GM12878 (cell line): Measurements from ENCODE around the gene YJU2. TPM values are rescaled to one million over a fixed set of nuclear protein-coding genes. Genes with fewer than 3 reads are reported as not detected.
A peak's percentile ranks its signal among the peaks of the same experiment; 100 is the strongest.
"Not testable (repeated sequence)": the region's sequence is repeated elsewhere in the genome, so short reads cannot be mapped to it uniquely, and the experiment has no call there.

Source experiments
- ATAC-seq: fragments of 200-7000 bp; cut with Tn5 transposase; 3 replicates; pipeline ENCODE4 v1.9.1; 2020; ENCODE audit warnings: mild to moderate bottlenecking, moderate library complexity
- BruUV-seq: library from RNA; stranded (reverse); fragments of 400-500 nt; replicated peaks from 2 replicates; lab custom pipeline; 2021; lab: Mats Ljungman, UMichigan
- CTCF ChIA-PET: fragments of 300-600 bp; sonication (Branson Sonifier 250); formaldehyde crosslinking; extraction: SDS; loops from one replicate; lab custom pipeline; 2021; ENCODE audit warnings: inconsistent platforms; lab: Yijun Ruan, JAX
- POLR2A ChIA-PET: fragments of 350-600 bp; formaldehyde crosslinking; extraction: SDS; loops from one replicate; lab custom pipeline; 2021; ENCODE audit warnings: inconsistent platforms; lab: Charles Lee
- RAD21 ChIA-PET: fragments of 300-600 bp; sonication (Branson Sonifier 250); formaldehyde crosslinking; loops from one replicate; lab custom pipeline; 2023; ENCODE audit warnings: antibody characterized with exemption; ENCODE audit not compliant: unreplicated experiment; lab: Charles Lee
- SMC1A ChIA-PET: fragments of 300-600 bp; sonication (Branson Sonifier 250); formaldehyde crosslinking; loops from one replicate; lab custom pipeline; 2023; ENCODE audit not compliant: unreplicated experiment, uncharacterized antibody; lab: Charles Lee
- DNase-seq: peaks from one replicate; pipeline ENCODE4 v3.0.0-alpha.2; 2011; ENCODE audit warnings: low read depth, low spot score
- FAIRE-seq: peaks from 3 replicates; lab custom pipeline; 2011; peaks lifted over from hg19 to GRCh38; lab: Jason Lieb, UNC
- H2AFZ ChIP-seq: 2 replicates; pipeline ENCODE4 v1.6.0; 2011; ENCODE audit warnings: low read depth, low read length, control low read depth; ENCODE audit not compliant: control insufficient read depth
- H3K27ac ChIP-seq: 2 replicates; pipeline ENCODE4 v1.5.1; 2011; ENCODE audit warnings: control low read depth; ENCODE audit not compliant: control insufficient read depth, insufficient read depth
- H3K27me3 ChIP-seq, 2 experiments: replicated peaks in 1 of 2; 2 replicates each; pipeline versions ENCODE4 v1.6.0 to v1.6.1; 2011; ENCODE audit warnings: low read length in 1 of 2; ENCODE audit not compliant: control insufficient read depth in 2 of 2, insufficient read depth in 2 of 2
- H3K36me3 ChIP-seq, 2 experiments: 2 replicates each; pipeline ENCODE4 v1.5.1; 2011; ENCODE audit warnings: low read length in 1 of 2; ENCODE audit not compliant: control insufficient read depth in 2 of 2, insufficient read depth in 2 of 2
- H3K4me1 ChIP-seq: 2 replicates; pipeline ENCODE4 v1.6.1; 2011; ENCODE audit warnings: mild to moderate bottlenecking, low read length, moderate library complexity, mixed read lengths; ENCODE audit not compliant: control insufficient read depth, insufficient read depth
- H3K4me2 ChIP-seq: 2 replicates; pipeline ENCODE4 v1.6.0; 2011; ENCODE audit warnings: control low read depth; ENCODE audit not compliant: control insufficient read depth, insufficient read depth
- H3K4me3 ChIP-seq: fragments of 200-600 bp; sonication (generic); 2 replicates; pipeline ENCODE4 v1.5.1; 2016
- H3K79me2 ChIP-seq: 2 replicates; pipeline ENCODE4 v1.6.0; 2011; ENCODE audit warnings: low read length; ENCODE audit not compliant: control insufficient read depth, insufficient read depth
- H3K9ac ChIP-seq: 2 replicates; pipeline ENCODE4 v1.8.0; 2011; ENCODE audit warnings: low read length, control low read depth, mixed read lengths; ENCODE audit not compliant: control insufficient read depth, insufficient read depth
- H3K9me3 ChIP-seq: replicated peaks from 3 replicates; pipeline ENCODE4 v1.5.1; 2011; ENCODE audit warnings: mild to moderate bottlenecking, low read length; ENCODE audit not compliant: control insufficient read depth, insufficient read depth
- H4K20me1 ChIP-seq: 2 replicates; pipeline ENCODE4 v1.6.0; 2011; ENCODE audit not compliant: control insufficient read depth, insufficient read depth
- EGR1 ChIP-seq, 2 experiments: IDR thresholded peaks; 1 replicate in 1 of 2; 2 replicates in 1 of 2; pipeline ENCODE4 v1.6.1; 2011 to 2012; ENCODE audit warnings: low read depth in 2 of 2, low read length in 2 of 2, borderline replicate concordance in 1 of 2, mild to moderate bottlenecking in 1 of 2, moderate library complexity in 1 of 2
- EZH2 ChIP-seq: IDR thresholded peaks from 2 replicates; pipeline ENCODE4 v1.6.1; 2012; ENCODE audit warnings: low read depth, mild to moderate bottlenecking, control low read depth, inconsistent platforms, low read length, borderline replicate concordance; ENCODE audit not compliant: control insufficient read depth
- SMAD5 ChIP-seq: IDR thresholded peaks from 2 replicates; pipeline ENCODE4 v1.6.1; 2016; ENCODE audit warnings: antibody characterized with exemption, low read depth
- YY1 ChIP-seq: IDR thresholded peaks from 2 replicates; pipeline ENCODE4 v1.6.1; 2011; ENCODE audit warnings: low read depth, mild to moderate bottlenecking, low read length
- WGBS: methylation state at CpG from one replicate; pipeline ENCODE4 v1.1.6; 2016; ENCODE audit warnings: low lambda C conversion rate; ENCODE audit not compliant: insufficient replicate concordance, insufficient coverage; ENCODE audit errors: missing lambda C conversion rate; 5-methylcytosine and 5-hydroxymethylcytosine counted together
- in situ Hi-C: fragments of 300-500 bp; cut with MboI; formaldehyde crosslinking; loops from 9 replicates; pipeline ENCODE4 v1.14.3; 2018; ENCODE audit warnings: mixed read lengths
- intact Hi-C: fragments of 100-400 bp; cut with micrococcal nuclease; formaldehyde crosslinking; loops from one replicate; pipeline ENCODE4 v1.14.2; 2022; ENCODE audit not compliant: unreplicated experiment
- polyA plus RNA-seq, 11 experiments: library from polyadenylated mRNA; depleted of rRNA in 4 of 11; unstranded in 6 of 11; stranded (reverse) in 5 of 11; fragments of >200 nt; fragmentation: Nextera tagmentation in 4 of 11; fragmentation: Illumina TruSeq in 1 of 11; extraction: Ambion mirVana in 4 of 11; extraction: Trizol in 1 of 11; gene quantifications; 1 replicate in 1 of 11; 2 replicates in 10 of 11; pipeline versions ENCODE4 v1.2.1 to v1.2.3, GENCODE V29; 2011 to 2016; ENCODE audit warnings: inconsistent platforms in 2 of 11, missing spikeins in 2 of 11, low read depth in 1 of 11
- total RNA-seq, 4 experiments: library from RNA; depleted of rRNA in 3 of 4; stranded (reverse); fragments of >200 nt in 3 of 4; fragmentation: Illumina TruSeq in 1 of 4; extraction: Trizol in 1 of 4; gene quantifications; 2 replicates each; pipeline versions ENCODE4 v1.2.1 to v1.2.3, GENCODE V29; 2013 to 2021
- TF ChIP-seq, protein P1 (sequence below): IDR thresholded peaks from 2 replicates; pipeline ENCODE4 v1.6.1; 2011; ENCODE audit warnings: borderline replicate concordance, low read depth, mild to moderate bottlenecking, moderate library complexity, low read length; ENCODE audit not compliant: insufficient read depth, poor library complexity, severe bottlenecking
- TF ChIP-seq, protein P2 (sequence below), 3 experiments: IDR thresholded peaks in 2 of 3; conservative IDR thresholded peaks in 1 of 3; 2 replicates each; pipeline ENCODE4 v1.5.1; 2011; ENCODE audit warnings: low read depth in 3 of 3, low read length in 3 of 3, mild to moderate bottlenecking in 3 of 3, control low read depth in 2 of 3, moderate library complexity in 2 of 3, inconsistent platforms in 1 of 3, mixed read lengths in 1 of 3; ENCODE audit not compliant: control insufficient read depth in 2 of 3, insufficient read depth in 1 of 3; ENCODE audit errors: extremely low read depth in 1 of 3
- TF ChIP-seq, protein P3 (sequence below): fragments of 450-650 bp; formaldehyde crosslinking; IDR thresholded peaks from 2 replicates; pipeline ENCODE4 v1.5.0; 2022; ENCODE audit warnings: mild to moderate bottlenecking, missing genetic modification characterization

YJU2 gene
- total and polyA plus RNA-seq, 10 of the 15 experiments (the other 5 are each of a cell fraction or from before 2014, with no cell fraction given), result 0.26 to 40.7 (median 23.8) TPM

DNA sequence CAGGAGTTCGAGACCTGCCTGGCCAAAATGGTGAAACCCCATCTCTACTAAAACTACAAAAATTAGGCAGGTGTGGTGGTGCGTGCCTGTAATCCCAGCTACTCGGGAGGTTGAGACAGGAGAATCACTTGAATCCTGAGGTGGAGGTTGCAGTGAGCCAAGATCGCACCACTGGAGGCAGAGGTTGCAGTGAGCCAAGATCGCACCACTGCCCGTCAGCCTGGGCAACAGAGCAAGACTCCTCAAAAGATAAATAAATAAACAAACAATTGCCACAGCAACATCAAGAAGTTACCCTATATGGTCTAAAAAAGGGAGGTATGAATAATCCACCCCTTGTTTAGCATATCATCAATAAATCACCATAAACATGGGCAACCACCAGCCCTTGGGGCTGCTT is 942 bp upstream of the YJU2 start:
- DNase-seq, CTCF ChIA-PET, H3K79me2 ChIP-seq, BruUV-seq, RAD21 ChIA-PET, FAIRE-seq, H3K9me3 ChIP-seq, H4K20me1 ChIP-seq, ATAC-seq, H3K9ac ChIP-seq, H3K27me3 ChIP-seq: not testable (repeated sequence)
- 85% methylated on average over 6 of the region's 6 CpGs for WGBS
- in situ Hi-C loops (loop anchor here (10.0 kb wide), 1 partner anchor 1439 kb away; the partner anchor contains the start of genes HSD11B1L and MICOS13), intact Hi-C loops (loop anchor here (2.0 kb wide), 1 partner anchor 17 kb away; the partner anchor contains the start of gene EBI3)
- Histone ChIP-seq H3K36me3 (peaks cover 11 to 12% of the 10 kb centered on the region in 2 experiments), H3K4me3 (peak overlapping the region; percentile 72; the same call in 1 of the 2 replicates), H3K4me2 (peak overlapping the region; percentile 91; the same call in 1 of the 2 replicates), H3K4me1 (peaks cover 18% of the 10 kb centered on the region), H3K27ac (peak overlapping the region; percentile 100; the same call in 1 of the 2 replicates), H2AFZ (peak overlapping the region; percentile 93)
- POLR2A ChIA-PET, result interaction anchor here (6.9 kb wide), 1 partner anchor 14 kb away, joined by 45 read pairs; the partner anchor contains the start of gene EBI3
- TF ChIP-seq, protein P1, sequence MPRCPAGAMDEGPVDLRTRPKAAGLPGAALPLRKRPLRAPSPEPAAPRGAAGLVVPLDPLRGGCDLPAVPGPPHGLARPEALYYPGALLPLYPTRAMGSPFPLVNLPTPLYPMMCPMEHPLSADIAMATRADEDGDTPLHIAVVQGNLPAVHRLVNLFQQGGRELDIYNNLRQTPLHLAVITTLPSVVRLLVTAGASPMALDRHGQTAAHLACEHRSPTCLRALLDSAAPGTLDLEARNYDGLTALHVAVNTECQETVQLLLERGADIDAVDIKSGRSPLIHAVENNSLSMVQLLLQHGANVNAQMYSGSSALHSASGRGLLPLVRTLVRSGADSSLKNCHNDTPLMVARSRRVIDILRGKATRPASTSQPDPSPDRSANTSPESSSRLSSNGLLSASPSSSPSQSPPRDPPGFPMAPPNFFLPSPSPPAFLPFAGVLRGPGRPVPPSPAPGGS, result peak; percentile 76
- SMC1A ChIA-PET, result interaction anchor here (1.2 to 2.2 kb wide), 2 partner anchors 14 to 16 kb away, joined by 3 to 9 read pairs; partner anchors contain the start of gene EBI3

DNA sequence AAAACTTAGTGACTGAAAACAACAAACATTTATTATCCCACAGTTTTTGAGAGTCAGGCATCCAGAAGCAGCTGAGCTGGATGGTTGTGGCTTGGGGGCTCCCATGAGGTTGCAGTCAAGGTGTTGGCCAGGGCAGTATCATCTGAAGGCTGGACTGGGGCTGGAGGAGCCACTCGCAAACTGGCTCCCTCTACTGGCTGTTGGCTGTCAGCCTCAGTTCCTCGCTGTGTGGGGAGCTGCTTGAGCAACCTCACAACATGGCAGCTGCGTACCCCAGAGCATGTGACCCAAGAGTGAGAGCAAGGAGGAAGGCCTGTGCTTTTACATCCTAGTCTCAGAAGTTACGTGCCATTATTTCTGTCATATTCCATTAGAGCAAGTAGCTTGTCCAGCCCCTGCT is 9.7 kb downstream of the YJU2 start:
- ChIA-PET RAD21 (no interaction called here), POLR2A (no interaction called here), SMC1A (no interaction called here), CTCF (interaction anchor here (0.6 to 1.4 kb wide), 3 partner anchors 10 to 227 kb away, joined by 3 to 4 read pairs (median 4); no protein-coding TSS in a partner anchor)
- no peaks in the 10 kb centered on the region for H3K79me2 ChIP-seq
- H3K4me1 ChIP-seq, result no peaks in the 10 kb centered on the region
- peaks cover 18 to 34% of the 10 kb centered on the region in 2 experiments for H3K36me3 ChIP-seq
- intact Hi-C loops (no loop called here), in situ Hi-C loops (no loop called here)
- ATAC-seq (no peak), FAIRE-seq (no peak), DNase-seq (no peak)
- H3K9me3 ChIP-seq, result peaks cover 5% of the 10 kb centered on the region; the same call in 1 of the 3 replicates
- H2AFZ ChIP-seq, result no peak overlapping the region
- no TSS peak for BruUV-seq
- H4K20me1 ChIP-seq, result no peaks in the 10 kb centered on the region
- H3K4me2 ChIP-seq, result no peak overlapping the region
- no peak overlapping the region for H3K9ac ChIP-seq
- no peak overlapping the region for H3K4me3 ChIP-seq
- H3K27ac ChIP-seq, result no peak overlapping the region
- H3K27me3 ChIP-seq, result no peaks in the 10 kb centered on the region
- WGBS, result 93% methylated on average over 4 of the region's 4 CpGs
- TF ChIP-seq SMAD5, result no peak
- no peak for TF ChIP-seq EZH2
- peak; percentile 58; the same call in 1 of the 2 replicates for TF ChIP-seq YY1
- TF ChIP-seq EGR1 (IDR thresholded peaks at IDR 0.05; ENCODE audit: borderline replicate concordance in 1 of 2, low read depth in 2 of 2, low read length in 2 of 2), result no peak
- TF ChIP-seq, protein P2, sequence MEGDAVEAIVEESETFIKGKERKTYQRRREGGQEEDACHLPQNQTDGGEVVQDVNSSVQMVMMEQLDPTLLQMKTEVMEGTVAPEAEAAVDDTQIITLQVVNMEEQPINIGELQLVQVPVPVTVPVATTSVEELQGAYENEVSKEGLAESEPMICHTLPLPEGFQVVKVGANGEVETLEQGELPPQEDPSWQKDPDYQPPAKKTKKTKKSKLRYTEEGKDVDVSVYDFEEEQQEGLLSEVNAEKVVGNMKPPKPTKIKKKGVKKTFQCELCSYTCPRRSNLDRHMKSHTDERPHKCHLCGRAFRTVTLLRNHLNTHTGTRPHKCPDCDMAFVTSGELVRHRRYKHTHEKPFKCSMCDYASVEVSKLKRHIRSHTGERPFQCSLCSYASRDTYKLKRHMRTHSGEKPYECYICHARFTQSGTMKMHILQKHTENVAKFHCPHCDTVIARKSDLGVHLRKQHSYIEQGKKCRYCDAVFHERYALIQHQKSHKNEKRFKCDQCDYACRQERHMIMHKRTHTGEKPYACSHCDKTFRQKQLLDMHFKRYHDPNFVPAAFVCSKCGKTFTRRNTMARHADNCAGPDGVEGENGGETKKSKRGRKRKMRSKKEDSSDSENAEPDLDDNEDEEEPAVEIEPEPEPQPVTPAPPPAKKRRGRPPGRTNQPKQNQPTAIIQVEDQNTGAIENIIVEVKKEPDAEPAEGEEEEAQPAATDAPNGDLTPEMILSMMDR (IDR thresholded peaks at IDR 0.05 in 2 of 3, conservative IDR thresholded peaks at IDR 0.05 in 1 of 3; ENCODE audit: control insufficient read depth in 2 of 3, extremely low read depth in 1 of 3, insufficient read depth in 1 of 3, low read depth in 3 of 3, low read length in 3 of 3), result 0 out of 6 replicates have a peak, but pooled peaks of 1 of the 3 experiments have one; percentile 20
- TF ChIP-seq, protein P3, sequence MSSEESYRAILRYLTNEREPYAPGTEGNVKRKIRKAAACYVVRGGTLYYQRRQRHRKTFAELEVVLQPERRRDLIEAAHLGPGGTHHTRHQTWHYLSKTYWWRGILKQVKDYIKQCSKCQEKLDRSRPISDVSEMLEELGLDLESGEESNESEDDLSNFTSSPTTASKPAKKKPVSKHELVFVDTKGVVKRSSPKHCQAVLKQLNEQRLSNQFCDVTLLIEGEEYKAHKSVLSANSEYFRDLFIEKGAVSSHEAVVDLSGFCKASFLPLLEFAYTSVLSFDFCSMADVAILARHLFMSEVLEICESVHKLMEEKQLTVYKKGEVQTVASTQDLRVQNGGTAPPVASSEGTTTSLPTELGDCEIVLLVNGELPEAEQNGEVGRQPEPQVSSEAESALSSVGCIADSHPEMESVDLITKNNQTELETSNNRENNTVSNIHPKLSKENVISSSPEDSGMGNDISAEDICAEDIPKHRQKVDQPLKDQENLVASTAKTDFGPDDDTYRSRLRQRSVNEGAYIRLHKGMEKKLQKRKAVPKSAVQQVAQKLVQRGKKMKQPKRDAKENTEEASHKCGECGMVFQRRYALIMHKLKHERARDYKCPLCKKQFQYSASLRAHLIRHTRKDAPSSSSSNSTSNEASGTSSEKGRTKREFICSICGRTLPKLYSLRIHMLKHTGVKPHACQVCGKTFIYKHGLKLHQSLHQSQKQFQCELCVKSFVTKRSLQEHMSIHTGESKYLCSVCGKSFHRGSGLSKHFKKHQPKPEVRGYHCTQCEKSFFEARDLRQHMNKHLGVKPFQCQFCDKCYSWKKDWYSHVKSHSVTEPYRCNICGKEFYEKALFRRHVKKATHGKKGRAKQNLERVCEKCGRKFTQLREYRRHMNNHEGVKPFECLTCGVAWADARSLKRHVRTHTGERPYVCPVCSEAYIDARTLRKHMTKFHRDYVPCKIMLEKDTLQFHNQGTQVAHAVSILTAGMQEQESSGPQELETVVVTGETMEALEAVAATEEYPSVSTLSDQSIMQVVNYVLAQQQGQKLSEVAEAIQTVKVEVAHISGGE (CRISPR knock-in tag), result no peak
